Stomach (tissue), 4 donors: ENCODE data around the gene PHKA2.

ENCODE experiments used
- EP300 ChIP-seq: sonication (generic); formaldehyde crosslinking; IDR thresholded peaks from one replicate; pipeline ENCODE4 v1.6.1; 2017; ENCODE audit warnings: antibody characterized with exemption
- POLR2A ChIP-seq, 4 donors: fragments of 450-650 bp; IDR thresholded peaks; one replicate each; pipeline ENCODE4 v1.6.1; 2016; ENCODE audit warnings: antibody characterized with exemption in 4 of 4, control low read depth in 2 of 4, mild to moderate bottlenecking in 1 of 4, moderate library complexity in 1 of 4
- POLR2AphosphoS5 ChIP-seq, 3 donors: sonication (generic); formaldehyde crosslinking; IDR thresholded peaks; one replicate each; pipeline ENCODE4 v1.6.1; 2016; ENCODE audit warnings: antibody characterized with exemption in 3 of 3
- TF ChIP-seq, protein P1 (sequence below), 7 experiments: fragments of 450-650 bp in 4 of 7; fragments of 200-600 bp in 3 of 7; sonication (generic) in 3 of 7; IDR thresholded peaks; one replicate each; pipeline ENCODE4 v1.5.1; 2016 to 2019; ENCODE audit warnings: antibody characterized with exemption in 7 of 7, control low read depth in 2 of 7, mild to moderate bottlenecking in 1 of 7

DNA sequence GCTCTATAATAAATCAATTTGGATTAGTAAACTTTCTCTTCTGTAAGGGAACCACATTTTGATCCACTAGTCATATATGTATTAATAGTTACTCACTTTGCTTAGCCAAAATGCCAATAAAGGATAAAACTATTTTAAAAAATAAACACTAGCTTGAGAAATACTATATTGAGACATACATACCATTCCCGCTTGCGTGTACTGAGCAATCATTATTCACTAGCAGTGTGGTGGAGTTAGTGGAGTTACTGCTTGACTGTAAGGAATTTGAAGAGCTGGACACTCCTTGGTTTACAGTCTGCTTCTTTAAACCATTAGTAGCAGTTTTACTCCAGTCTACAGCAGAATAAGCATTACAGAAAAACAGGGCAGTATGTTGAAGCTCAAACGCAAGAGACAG lies 10.8 kb upstream of the PHKA2 start:
- TF ChIP-seq, protein P1, sequence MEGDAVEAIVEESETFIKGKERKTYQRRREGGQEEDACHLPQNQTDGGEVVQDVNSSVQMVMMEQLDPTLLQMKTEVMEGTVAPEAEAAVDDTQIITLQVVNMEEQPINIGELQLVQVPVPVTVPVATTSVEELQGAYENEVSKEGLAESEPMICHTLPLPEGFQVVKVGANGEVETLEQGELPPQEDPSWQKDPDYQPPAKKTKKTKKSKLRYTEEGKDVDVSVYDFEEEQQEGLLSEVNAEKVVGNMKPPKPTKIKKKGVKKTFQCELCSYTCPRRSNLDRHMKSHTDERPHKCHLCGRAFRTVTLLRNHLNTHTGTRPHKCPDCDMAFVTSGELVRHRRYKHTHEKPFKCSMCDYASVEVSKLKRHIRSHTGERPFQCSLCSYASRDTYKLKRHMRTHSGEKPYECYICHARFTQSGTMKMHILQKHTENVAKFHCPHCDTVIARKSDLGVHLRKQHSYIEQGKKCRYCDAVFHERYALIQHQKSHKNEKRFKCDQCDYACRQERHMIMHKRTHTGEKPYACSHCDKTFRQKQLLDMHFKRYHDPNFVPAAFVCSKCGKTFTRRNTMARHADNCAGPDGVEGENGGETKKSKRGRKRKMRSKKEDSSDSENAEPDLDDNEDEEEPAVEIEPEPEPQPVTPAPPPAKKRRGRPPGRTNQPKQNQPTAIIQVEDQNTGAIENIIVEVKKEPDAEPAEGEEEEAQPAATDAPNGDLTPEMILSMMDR (IDR thresholded peaks at IDR 0.05): no peak
- no peak for TF ChIP-seq POLR2A (IDR thresholded peaks at IDR 0.05)
- no peak for TF ChIP-seq POLR2AphosphoS5 (IDR thresholded peaks at IDR 0.05)
- TF ChIP-seq EP300: no peak
